Stimulated activated CD4-positive, alpha-beta T cell treated with anti-CD3 and anti-CD28 coated beads, Interleukin-1b, Interleukin-23, amount 100 ng/mL, for 24 hours (primary cell): ENCODE measurements around the gene BANP.
"Not testable (repeated sequence)": the region's sequence is repeated elsewhere in the genome, so short reads cannot be mapped to it uniquely, and the experiment has no call there.

Experiments used
- DNase-seq, 4 experiments: peaks; one replicate each; pipeline ENCODE4 v3.0.0-alpha.2; 2020; ENCODE audit warnings: low read depth in 4 of 4, low spot score in 1 of 4

Gene BANP

GRCh38 chr16:87950765-87951551, at the start of gene BANP:
TSS of gene BANP (plus strand) at chr16:87951434. CDS start at chr16:87975116, 23,682 bp downstream.
- peak; percentile 85 to 96 (median 92) for DNase-seq

GRCh38 chr16:87904963-87905362, 46.3 kb upstream of the BANP start:
- not testable (repeated sequence) for DNase-seq

DNA sequence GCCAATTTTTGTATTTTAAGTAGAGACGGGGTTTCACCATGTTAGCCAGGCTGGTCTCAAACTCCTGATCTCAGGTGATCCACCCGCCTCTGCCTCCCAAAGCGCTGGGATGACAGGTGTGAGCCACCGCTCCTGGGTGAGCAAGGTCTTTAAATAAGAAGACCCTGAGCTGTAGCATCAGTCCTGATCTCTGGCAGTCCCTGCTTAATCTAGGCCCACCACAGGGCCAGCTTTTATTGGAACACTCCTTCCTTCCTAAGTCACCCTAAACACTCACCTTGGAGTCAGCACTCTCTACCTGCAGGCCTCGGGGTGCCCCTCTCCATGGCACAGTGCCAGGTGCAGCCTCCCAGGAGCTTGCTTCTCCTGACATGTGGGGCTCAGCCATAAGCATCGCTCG, 45.7 kb upstream of the BANP start:
- DNase-seq: not testable (repeated sequence)

DNA sequence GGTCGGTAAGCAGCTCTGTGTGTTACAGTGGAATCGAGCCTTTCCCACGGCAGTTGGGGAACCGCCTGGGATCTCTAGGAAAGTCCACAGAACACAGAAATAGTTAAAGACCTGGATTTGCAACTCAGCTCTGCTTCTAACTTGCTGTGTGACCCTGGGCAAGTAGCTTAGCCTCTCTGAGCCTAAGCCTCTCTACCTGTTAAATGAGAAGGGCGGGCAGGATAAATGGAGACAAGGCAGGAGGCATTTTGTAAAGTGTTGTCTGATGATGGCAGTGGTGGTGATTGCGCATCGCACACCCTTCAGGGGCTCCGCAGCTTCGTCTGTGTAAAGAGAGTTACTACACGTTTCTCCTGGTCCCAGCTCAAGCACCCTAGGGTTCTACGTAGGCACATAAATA, 43.1 kb upstream of the BANP start:
- DNase-seq: not testable (repeated sequence)

DNA sequence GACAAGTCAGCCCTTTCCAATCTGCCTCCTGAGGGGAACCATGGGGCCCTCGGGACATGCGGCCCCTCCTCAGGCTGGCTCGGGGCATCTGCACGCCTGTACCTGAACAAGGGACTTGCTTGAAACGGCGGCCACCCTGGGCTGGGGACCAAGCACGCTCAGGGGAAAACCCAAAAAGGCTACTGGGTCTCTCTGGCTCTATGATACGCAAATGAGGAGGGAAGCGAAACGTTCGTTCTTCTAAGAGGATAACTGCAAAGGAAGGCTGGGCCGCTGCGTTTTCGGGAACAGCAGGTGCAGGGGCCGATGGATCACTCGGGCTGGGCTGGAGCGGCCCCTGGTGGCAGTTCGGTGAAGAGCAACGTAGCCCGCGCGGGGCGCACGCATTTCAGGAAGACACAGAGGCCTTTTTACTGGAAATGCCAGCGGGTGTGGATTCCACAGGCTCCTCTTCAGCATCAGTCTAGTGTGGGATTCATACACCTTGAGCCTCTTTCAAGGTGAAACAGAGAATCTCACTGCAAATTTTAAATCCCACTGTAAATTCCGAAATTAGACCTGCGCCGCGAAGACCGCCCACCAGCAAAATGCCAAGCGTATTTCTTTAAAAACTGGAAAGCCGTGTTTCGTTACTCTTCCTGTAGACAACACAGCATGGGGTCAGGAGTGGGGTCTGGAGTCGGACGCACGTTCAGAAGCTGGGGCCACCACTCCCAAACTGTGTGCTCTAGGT, 41.9 kb upstream of the BANP start:
- DNase-seq: peak; percentile 66 to 89 (median 79)

DNA sequence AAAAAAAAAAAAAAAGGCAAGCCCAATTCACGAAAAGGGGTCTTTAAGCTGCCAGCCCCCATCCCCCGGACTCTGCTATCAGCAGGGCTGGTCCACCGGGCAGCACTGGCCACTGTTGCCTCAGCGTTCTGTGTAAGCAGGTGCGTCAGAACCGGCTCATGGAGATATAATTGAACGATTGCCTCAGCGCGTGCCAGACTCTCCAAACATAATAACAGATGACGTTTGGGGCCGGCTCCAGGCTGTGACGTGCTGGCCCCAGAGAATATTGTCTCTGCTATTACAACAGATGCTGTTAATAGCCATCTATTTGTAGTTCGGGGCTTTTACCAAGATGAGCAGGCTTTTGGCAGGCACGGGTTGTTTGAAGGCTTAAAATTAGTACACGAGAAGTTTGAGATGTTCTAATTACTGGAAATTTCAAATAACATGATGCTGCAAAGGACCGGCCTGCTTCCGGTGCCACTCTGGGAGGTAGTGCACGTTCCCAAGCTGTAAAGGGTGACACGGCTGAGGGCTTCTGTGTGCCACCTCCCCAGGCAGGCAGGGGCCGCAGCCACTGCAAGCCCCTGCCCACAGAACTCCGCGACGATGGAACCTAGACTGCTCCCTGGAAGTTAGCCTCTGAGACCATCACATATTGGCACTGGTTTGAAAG, 40.0 kb upstream of the BANP start:
- not testable (repeated sequence) for DNase-seq

- DNase-seq: not testable (repeated sequence)
Measured at GRCh38 chr16:87912691-87913090, 38.5 kb upstream of the BANP start.

DNA sequence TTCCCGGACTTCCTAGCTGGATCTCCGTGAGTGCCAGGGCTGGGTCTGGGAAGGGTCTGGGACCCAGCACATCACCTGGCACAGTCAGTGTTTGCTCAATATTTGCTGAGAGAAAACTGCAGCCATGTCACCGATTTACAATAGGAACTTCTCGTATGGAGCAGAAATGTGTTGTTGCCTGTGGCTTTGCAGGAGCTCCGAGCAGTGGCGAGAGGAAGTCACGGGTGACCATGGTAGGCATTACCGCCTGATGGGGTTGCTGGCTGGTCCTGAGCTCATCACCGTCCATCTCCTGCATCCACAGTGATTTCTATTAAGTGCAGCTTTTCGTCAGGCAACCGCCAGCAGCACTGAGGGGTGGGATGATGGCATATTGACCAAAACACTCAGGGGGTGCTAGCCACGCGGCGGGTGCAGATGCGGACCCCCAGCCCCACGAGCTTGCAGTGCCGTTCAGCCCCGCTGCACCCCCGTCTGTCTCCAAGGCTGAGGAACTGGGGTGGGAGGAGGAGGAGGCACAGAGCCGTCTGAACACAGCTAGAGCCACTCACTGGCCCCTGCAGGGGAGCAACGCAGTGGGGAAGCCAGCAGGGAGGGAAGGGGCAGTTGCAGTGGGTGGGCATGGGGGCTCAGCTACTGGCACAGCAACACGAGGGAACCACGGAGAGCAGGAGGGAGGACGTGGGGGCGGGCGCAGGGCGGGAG, 37.1 kb upstream of the BANP start:
- DNase-seq: not testable (repeated sequence)

GRCh38 chr16:87914812-87915211, 36.4 kb upstream of the BANP start:
- no peak for DNase-seq

DNA sequence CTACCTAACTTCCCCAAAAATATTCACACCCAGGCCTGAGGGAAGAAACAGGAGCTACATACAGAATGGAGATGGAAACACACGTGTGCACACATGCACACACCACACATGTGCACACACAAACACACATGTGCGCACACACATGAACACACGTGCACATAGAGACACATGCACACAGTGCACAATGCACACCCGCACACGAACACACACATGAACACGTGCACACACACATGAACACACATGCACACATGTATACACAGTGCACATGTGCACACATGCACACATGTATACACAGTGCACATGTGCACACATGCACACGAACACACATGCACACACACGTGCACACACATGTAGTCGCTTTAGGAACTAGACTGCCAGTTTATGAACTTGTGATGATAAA, 33.7 kb upstream of the BANP start:
- no peak for DNase-seq

- no peak for DNase-seq
Measured at GRCh38 chr16:87918338-87918737, 32.9 kb upstream of the BANP start.

DNA sequence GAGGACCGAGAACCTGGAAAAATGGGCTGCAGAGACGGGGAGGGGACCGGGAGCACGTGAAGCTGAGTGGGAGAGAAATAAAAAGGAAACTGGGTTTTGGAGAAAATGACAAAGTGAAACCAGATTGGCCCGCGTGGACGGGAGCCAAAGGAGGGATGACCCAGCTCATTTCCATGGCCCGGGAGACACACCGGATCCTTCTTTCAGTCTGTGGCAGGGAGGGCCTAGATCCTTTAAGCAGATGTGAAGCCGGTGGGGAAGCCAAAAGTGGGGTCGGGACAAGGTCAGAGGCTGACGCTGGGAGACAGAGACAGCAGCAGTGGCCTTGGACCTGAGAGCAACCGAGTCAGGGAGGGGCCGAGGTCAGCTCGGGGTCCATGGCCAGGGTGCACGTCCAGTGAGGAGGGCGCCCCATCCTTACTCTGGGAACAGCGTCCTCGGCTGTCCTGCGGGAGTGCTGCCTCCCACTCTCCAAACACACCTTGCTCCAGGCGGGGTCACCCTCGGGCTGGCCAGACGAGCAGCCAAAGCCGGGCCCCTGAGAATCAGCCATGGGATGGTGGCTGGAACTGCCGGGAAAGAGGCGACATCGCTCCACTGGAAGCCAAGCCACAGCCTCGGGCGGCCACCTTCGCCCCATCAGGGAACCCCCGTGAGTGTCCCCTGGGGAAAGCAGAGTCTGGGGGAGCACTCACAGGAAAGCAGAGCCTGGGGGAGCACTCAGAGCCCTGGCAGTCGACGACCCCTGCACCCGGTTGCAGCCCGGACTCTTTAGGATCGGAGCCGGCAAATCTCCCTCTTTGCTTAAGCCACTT, 32.2 kb upstream of the BANP start:
- DNase-seq: no peak

- DNase-seq: no peak
Measured at GRCh38 chr16:87919681-87919994, 31.6 kb upstream of the BANP start.

GRCh38 chr16:87921236-87921773, 29.9 kb upstream of the BANP start:
- DNase-seq: no peak

DNA sequence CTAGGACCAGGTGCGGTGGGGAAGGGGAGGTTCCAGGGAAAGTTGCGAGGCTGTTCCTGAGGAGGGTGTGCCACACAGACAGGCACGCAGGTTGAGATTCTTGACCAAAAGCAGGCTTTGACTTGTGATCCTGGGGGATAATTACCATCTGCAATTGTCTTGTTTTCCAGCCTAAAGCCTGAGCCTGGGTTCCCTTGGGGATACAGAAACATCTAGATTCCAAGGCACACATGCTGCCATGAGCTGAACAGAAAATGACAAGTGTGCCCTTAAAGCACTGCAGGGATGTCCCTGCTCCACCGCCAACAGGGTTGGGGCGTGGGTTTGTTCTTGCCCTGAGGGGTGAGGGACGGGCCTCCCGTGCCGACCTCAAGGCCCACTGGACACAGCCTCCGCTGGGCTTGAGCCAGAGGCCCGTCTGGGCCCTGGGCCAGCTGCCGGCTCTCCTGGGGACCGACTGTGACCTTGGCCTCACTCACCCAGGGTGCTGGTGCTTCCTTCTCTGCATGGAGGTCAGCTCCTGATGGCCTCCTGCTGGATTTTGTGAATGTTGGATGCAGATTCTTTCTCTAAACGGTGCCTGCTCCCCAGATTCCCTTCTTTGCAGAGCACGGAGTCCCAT, 28.9 kb upstream of the BANP start:
- no peak for DNase-seq

- DNase-seq: no peak
Measured at GRCh38 chr16:87924041-87924810, 27.0 kb upstream of the BANP start.

DNA sequence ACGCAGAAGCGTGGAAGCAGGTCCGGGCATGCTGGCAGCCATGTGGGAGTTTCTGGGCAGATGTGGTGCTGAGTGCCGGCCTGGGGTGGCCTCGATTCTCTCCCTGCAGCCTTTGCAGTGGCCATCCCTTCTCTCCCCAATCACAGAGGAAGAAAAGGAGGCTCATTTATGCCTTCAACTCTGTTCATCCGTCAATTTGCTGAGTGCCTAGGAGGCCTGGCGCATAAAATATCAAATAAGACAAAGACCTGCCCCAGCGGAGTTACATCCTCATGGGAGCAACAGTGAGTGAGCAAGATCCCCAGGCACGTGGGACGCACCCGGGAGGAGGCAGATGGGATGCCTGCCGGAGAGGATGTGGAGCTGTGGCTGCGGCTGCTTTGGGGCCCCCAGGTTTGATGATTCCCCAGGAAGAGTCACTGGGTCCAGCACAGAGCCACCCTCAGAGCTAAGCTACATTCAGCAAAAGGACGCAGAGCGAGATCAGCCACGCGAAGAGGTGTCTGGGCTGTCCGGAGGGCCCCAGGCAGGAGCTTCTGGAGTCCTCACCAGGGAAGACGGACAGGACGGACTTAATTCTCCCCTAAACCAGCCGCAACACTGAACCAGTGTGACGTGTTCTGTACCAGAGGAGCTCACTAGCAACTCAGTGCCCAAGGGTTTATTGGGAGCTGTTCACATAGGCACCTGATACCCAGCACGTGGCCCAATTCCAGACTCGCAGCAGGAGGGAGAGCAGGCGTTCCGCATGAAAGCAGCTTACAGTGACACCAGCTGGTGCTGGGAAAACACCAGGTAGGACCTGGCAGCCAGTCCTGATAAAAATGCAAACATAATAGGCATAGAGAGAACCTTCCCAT, 26.2 kb upstream of the BANP start:
- no peak for DNase-seq
